DOHH2 (cell line): ENCODE measurements around the gene IRF2BPL.
A peak's percentile ranks its signal among the peaks of the same experiment; 100 is the strongest.

Source experiments
- H3F3A ChIP-seq: fragments of 200-600 bp; sonication (generic), shearing (Covaris generic); 2 replicates; pipeline ENCODE4 v1.6.0; 2016; ENCODE audit warnings: antibody characterized with exemption, mild to moderate bottlenecking; ENCODE audit not compliant: control insufficient read depth, insufficient read depth
- H3K27ac ChIP-seq: fragments of 200-600 bp; sonication (generic); 2 replicates; pipeline ENCODE4 v1.5.1; 2014; ENCODE audit warnings: low read depth, mild to moderate bottlenecking, low read length, moderate library complexity
- H3K27me3 ChIP-seq: fragments of 200-600 bp; sonication (generic); 2 replicates; pipeline ENCODE4 v1.6.1; 2014; ENCODE audit warnings: mild to moderate bottlenecking, low read length, mixed read lengths; ENCODE audit not compliant: control insufficient read depth
- H3K36me3 ChIP-seq: fragments of 200-600 bp; sonication (generic); 2 replicates; pipeline ENCODE4 v1.6.1; 2014; ENCODE audit warnings: mild to moderate bottlenecking, low read length, moderate library complexity, mixed read lengths; ENCODE audit not compliant: control insufficient read depth
- H3K4me1 ChIP-seq: fragments of 200-600 bp; sonication (generic); 2 replicates; pipeline ENCODE4 v1.6.1; 2014; ENCODE audit warnings: mild to moderate bottlenecking, low read length, mixed read lengths; ENCODE audit not compliant: control insufficient read depth
- H3K4me2 ChIP-seq: fragments of 200-600 bp; sonication (generic); 2 replicates; pipeline ENCODE4 v1.6.0; 2014; ENCODE audit warnings: mild to moderate bottlenecking, low read length, moderate library complexity
- H3K4me3 ChIP-seq: fragments of 200-600 bp; sonication (generic); 2 replicates; pipeline ENCODE4 v1.5.1; 2014; ENCODE audit warnings: mild to moderate bottlenecking, low read length, mixed read lengths
- H3K79me2 ChIP-seq: fragments of 200-600 bp; sonication (generic); 2 replicates; pipeline ENCODE4 v1.6.1; 2014; ENCODE audit warnings: mild to moderate bottlenecking, low read length, mixed read lengths; ENCODE audit not compliant: control insufficient read depth
- H3K9me2 ChIP-seq: fragments of 200-600 bp; sonication (generic); replicated peaks from 2 replicates; pipeline ENCODE4 v1.6.1; 2014; ENCODE audit warnings: mild to moderate bottlenecking, low read length, mixed read lengths; ENCODE audit not compliant: control insufficient read depth
- H3K9me3 ChIP-seq: fragments of 200-600 bp; sonication (generic); 2 replicates; pipeline ENCODE4 v1.6.1; 2014; ENCODE audit warnings: antibody characterized with exemption, low read length, mixed read lengths; ENCODE audit not compliant: control insufficient read depth, insufficient read depth
- H4K20me1 ChIP-seq: fragments of 200-600 bp; sonication (generic); 2 replicates; pipeline ENCODE4 v1.6.0; 2014; ENCODE audit warnings: low read depth, mild to moderate bottlenecking, antibody characterized with exemption, low read length, moderate library complexity; ENCODE audit not compliant: control insufficient read depth, insufficient read depth
- EZH2phosphoT487 ChIP-seq: fragments of 200-600 bp; sonication (generic); IDR thresholded peaks from 2 replicates; pipeline ENCODE4 v1.6.1; 2017; ENCODE audit warnings: borderline replicate concordance, mild to moderate bottlenecking, antibody characterized with exemption, low read length, moderate library complexity, mixed read lengths
- TF ChIP-seq, protein P1 (sequence below): fragments of 200-600 bp; sonication (generic); IDR thresholded peaks from one replicate; pipeline ENCODE4 v1.5.1; 2014; ENCODE audit warnings: antibody characterized with exemption, mild to moderate bottlenecking, low read depth, low read length; ENCODE audit not compliant: poor library complexity, severe bottlenecking

IRF2BPL gene

GRCh38 chr14:77032491-77032843 lies 4.0 kb upstream of the IRF2BPL start:
- no peaks in the 10 kb centered on the region for H3K9me3 ChIP-seq
- H3K4me3 ChIP-seq: peak overlapping the region; percentile 79; the same call in 1 of the 2 replicates
- H3F3A ChIP-seq: peaks cover 29% of the 10 kb centered on the region
- H3K79me2 ChIP-seq: peaks cover 14% of the 10 kb centered on the region
- no peaks in the 10 kb centered on the region for H3K9me2 ChIP-seq
- no peaks in the 10 kb centered on the region for H4K20me1 ChIP-seq
- H3K36me3 ChIP-seq: no peaks in the 10 kb centered on the region
- no peak overlapping the region for H3K27ac ChIP-seq
- H3K4me1 ChIP-seq: peaks cover 70% of the 10 kb centered on the region
- peak overlapping the region; percentile 81 for H3K4me2 ChIP-seq
- TF ChIP-seq EZH2phosphoT487: no peak
- TF ChIP-seq, protein P1, sequence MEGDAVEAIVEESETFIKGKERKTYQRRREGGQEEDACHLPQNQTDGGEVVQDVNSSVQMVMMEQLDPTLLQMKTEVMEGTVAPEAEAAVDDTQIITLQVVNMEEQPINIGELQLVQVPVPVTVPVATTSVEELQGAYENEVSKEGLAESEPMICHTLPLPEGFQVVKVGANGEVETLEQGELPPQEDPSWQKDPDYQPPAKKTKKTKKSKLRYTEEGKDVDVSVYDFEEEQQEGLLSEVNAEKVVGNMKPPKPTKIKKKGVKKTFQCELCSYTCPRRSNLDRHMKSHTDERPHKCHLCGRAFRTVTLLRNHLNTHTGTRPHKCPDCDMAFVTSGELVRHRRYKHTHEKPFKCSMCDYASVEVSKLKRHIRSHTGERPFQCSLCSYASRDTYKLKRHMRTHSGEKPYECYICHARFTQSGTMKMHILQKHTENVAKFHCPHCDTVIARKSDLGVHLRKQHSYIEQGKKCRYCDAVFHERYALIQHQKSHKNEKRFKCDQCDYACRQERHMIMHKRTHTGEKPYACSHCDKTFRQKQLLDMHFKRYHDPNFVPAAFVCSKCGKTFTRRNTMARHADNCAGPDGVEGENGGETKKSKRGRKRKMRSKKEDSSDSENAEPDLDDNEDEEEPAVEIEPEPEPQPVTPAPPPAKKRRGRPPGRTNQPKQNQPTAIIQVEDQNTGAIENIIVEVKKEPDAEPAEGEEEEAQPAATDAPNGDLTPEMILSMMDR: no peak
- no peaks in the 10 kb centered on the region for H3K27me3 ChIP-seq

- Histone ChIP-seq H3F3A (peaks cover 24% of the 10 kb centered on the region), H3K27ac (no peak overlapping the region), H3K9me3 (no peaks in the 10 kb centered on the region), H4K20me1 (no peaks in the 10 kb centered on the region), H3K36me3 (no peaks in the 10 kb centered on the region), H3K4me3 (no peak overlapping the region), H3K4me1 (peaks cover 67% of the 10 kb centered on the region), H3K79me2 (peaks cover 16% of the 10 kb centered on the region), H3K4me2 (peak overlapping the region; percentile 81; the same call in 1 of the 2 replicates), H3K9me2 (no peaks in the 10 kb centered on the region), H3K27me3 (no peaks in the 10 kb centered on the region)
- TF ChIP-seq, protein P1: no peak
- no peak for TF ChIP-seq EZH2phosphoT487
Measured at GRCh38 chr14:77031759-77032490, 3.4 kb upstream of the IRF2BPL start.

GRCh38 chr14:77027538-77028383 lies 747 bp downstream of the IRF2BPL start:
- Histone ChIP-seq H4K20me1 (no peaks in the 10 kb centered on the region; the same call in 1 of the 2 replicates), H3K9me3 (no peaks in the 10 kb centered on the region), H3K79me2 (peaks cover 17% of the 10 kb centered on the region), H3K36me3 (peaks cover 13% of the 10 kb centered on the region), H3K9me2 (no peaks in the 10 kb centered on the region), H3K27me3 (no peaks in the 10 kb centered on the region), H3K4me2 (peak overlapping the region; percentile 97), H3K27ac (peak overlapping the region; percentile 87), H3F3A (peaks cover 23% of the 10 kb centered on the region), H3K4me3 (peak overlapping the region; percentile 82), H3K4me1 (peaks cover 49% of the 10 kb centered on the region)
- TF ChIP-seq, protein P1: peak; percentile 31
- no peak for TF ChIP-seq EZH2phosphoT487
